GM23338 (cell line): Measurements from ENCODE around the gene ERP27. TPM values are rescaled to one million over a fixed set of nuclear protein-coding genes. Genes with fewer than 3 reads are reported as not detected.

Experiments used
- ATAC-seq: fragments of 200-7000 bp; cut with Tn5 transposase; 3 replicates; pipeline ENCODE4 v1.9.1; 2020
- DNase-seq: peaks from one replicate; pipeline ENCODE4 v3.0.0-alpha.2; 2015; ENCODE audit warnings: low spot score
- H2AFZ ChIP-seq: fragments of 200-600 bp; sonication (generic); 2 replicates; pipeline ENCODE4 v1.8.0; 2016; ENCODE audit warnings: antibody characterized with exemption, mild to moderate bottlenecking, moderate library complexity
- H3F3A ChIP-seq: fragments of 200-600 bp; sonication (generic); replicated peaks from 2 replicates; pipeline ENCODE4 v1.8.0; 2017; ENCODE audit warnings: antibody characterized with exemption, mixed run types, low read depth
- H3K27ac ChIP-seq: fragments of 200-600 bp; sonication (generic); 2 replicates; pipeline ENCODE4 v1.6.1; 2016; ENCODE audit warnings: low read depth
- H3K27me3 ChIP-seq: fragments of 200-600 bp; sonication (generic); 2 replicates; pipeline ENCODE4 v1.8.0; 2016; ENCODE audit warnings: mild to moderate bottlenecking, mixed run types, moderate library complexity; ENCODE audit not compliant: insufficient read depth
- H3K36me3 ChIP-seq: fragments of 200-600 bp; sonication (generic); 2 replicates; pipeline ENCODE4 v1.8.0; 2016; ENCODE audit warnings: mild to moderate bottlenecking; ENCODE audit not compliant: insufficient read depth
- H3K4me1 ChIP-seq: fragments of 200-600 bp; sonication (generic); 2 replicates; pipeline ENCODE4 v1.8.0; 2016; ENCODE audit warnings: mild to moderate bottlenecking, moderate library complexity; ENCODE audit not compliant: insufficient read depth
- H3K4me2 ChIP-seq: fragments of 200-600 bp; sonication (generic); 2 replicates; pipeline ENCODE4 v1.7.1; 2017; ENCODE audit warnings: mixed run types
- H3K4me3 ChIP-seq: fragments of 200-600 bp; sonication (generic); 2 replicates; pipeline ENCODE4 v1.6.1; 2016; ENCODE audit warnings: mixed run types
- H3K79me2 ChIP-seq: fragments of 200-600 bp; sonication (generic); replicated peaks from 2 replicates; pipeline ENCODE4 v1.8.0; 2017; ENCODE audit warnings: mild to moderate bottlenecking; ENCODE audit not compliant: insufficient read depth
- H3K9me2 ChIP-seq: fragments of 200-600 bp; sonication (generic); 2 replicates; pipeline ENCODE4 v1.8.0; 2017; ENCODE audit not compliant: insufficient read depth
- H4K20me1 ChIP-seq: fragments of 200-600 bp; sonication (generic); replicated peaks from 2 replicates; pipeline ENCODE4 v1.8.0; 2017; ENCODE audit warnings: mild to moderate bottlenecking; ENCODE audit not compliant: insufficient read depth
- H3K27ac Mint-ChIP-seq: 2 replicates; pipeline ENCODE4 v1.8.0; 2020; ENCODE audit warnings: inconsistent platforms, mild to moderate bottlenecking, moderate library complexity, mixed read lengths
- H3K27me3 Mint-ChIP-seq: 3 replicates; pipeline ENCODE4 v1.8.0; 2022; ENCODE audit warnings: low read depth, mild to moderate bottlenecking, moderate library complexity, mixed read lengths, inconsistent platforms; ENCODE audit not compliant: insufficient read depth, poor library complexity
- H3K36me3 Mint-ChIP-seq: 3 replicates; pipeline ENCODE4 v1.8.0; 2021; ENCODE audit warnings: low read depth, mild to moderate bottlenecking, inconsistent platforms, moderate library complexity, mixed read lengths
- H3K4me1 Mint-ChIP-seq: 3 replicates; pipeline ENCODE4 v1.8.0; 2020; ENCODE audit warnings: mild to moderate bottlenecking, inconsistent platforms, mixed read lengths
- H3K4me3 Mint-ChIP-seq: 3 replicates; pipeline ENCODE4 v1.8.0; 2021; ENCODE audit warnings: moderate library complexity, mild to moderate bottlenecking, inconsistent platforms, mixed read lengths
- H3K9me3 Mint-ChIP-seq: 3 replicates; pipeline ENCODE4 v1.8.0; 2020; ENCODE audit warnings: moderate library complexity, mild to moderate bottlenecking, inconsistent platforms, mixed read lengths
- CREB1 ChIP-seq: fragments of 250-450 bp; sonication (Bioruptor Pico); IDR thresholded peaks from 2 replicates; pipeline ENCODE4 v1.5.0; 2020; ENCODE audit warnings: low read depth, mild to moderate bottlenecking, moderate library complexity
- EZH2 ChIP-seq: fragments of 200-600 bp; sonication (generic); IDR thresholded peaks from one replicate; pipeline ENCODE4 v1.8.0; 2017; ENCODE audit warnings: antibody characterized with exemption, mild to moderate bottlenecking, low read depth; ENCODE audit not compliant: unreplicated experiment
- EZH2phosphoT487 ChIP-seq: fragments of 200-600 bp; sonication (generic); IDR thresholded peaks from one replicate; pipeline ENCODE4 v1.8.1; 2018; ENCODE audit warnings: antibody characterized with exemption; ENCODE audit not compliant: unreplicated experiment
- JUNB ChIP-seq: IDR thresholded peaks from one replicate; pipeline ENCODE4 v1.6.1; 2016; ENCODE audit warnings: antibody characterized with exemption; ENCODE audit not compliant: unreplicated experiment
- NANOG ChIP-seq: IDR thresholded peaks from 2 replicates; pipeline ENCODE4 v1.6.1; 2016; ENCODE audit warnings: antibody characterized with exemption, borderline replicate concordance
- POLR2AphosphoS5 ChIP-seq: IDR thresholded peaks from 2 replicates; pipeline ENCODE4 v1.6.1; 2016; ENCODE audit warnings: antibody characterized with exemption, low read depth
- STAT1 ChIP-seq: IDR thresholded peaks from one replicate; pipeline ENCODE4 v1.6.1; 2016; ENCODE audit warnings: antibody characterized with exemption; ENCODE audit not compliant: unreplicated experiment
- ZNF114 ChIP-seq: fragments of 250-450 bp; sonication (Bioruptor Pico); IDR thresholded peaks from 2 replicates; pipeline ENCODE4 v1.5.0; 2020; ENCODE audit warnings: mild to moderate bottlenecking, moderate library complexity
- ZNF331 ChIP-seq: fragments of 250-450 bp; sonication (Bioruptor Pico); IDR thresholded peaks from 2 replicates; pipeline ENCODE4 v1.5.0; 2020; ENCODE audit warnings: low read depth, mild to moderate bottlenecking, moderate library complexity
- polyA plus RNA-seq: library from polyadenylated mRNA; unstranded; fragments of >200 nt; fragmentation: Nextera tagmentation; extraction: Ambion mirVana; gene quantifications from 2 replicates; pipeline ENCODE4 v1.2.1, GENCODE V29; 2016
- total RNA-seq: library from RNA; depleted of rRNA; stranded (reverse); fragments of >200 nt; shearing (Covaris generic); gene quantifications from 2 replicates; pipeline ENCODE4 v1.2.3, GENCODE V29; 2014
- TF ChIP-seq, protein P1 (sequence below): IDR thresholded peaks from 2 replicates; pipeline ENCODE4 v1.6.1; 2016; ENCODE audit warnings: antibody characterized with exemption
- TF ChIP-seq, protein P2 (sequence below), 2 experiments: fragments of 200-600 bp in 1 of 2; sonication (generic) in 1 of 2; conservative IDR thresholded peaks; 2 replicates each; pipeline versions ENCODE4 v1.5.1 to v1.6.1; 2016 to 2017; ENCODE audit warnings: antibody characterized with exemption in 2 of 2, low read depth in 2 of 2, mild to moderate bottlenecking in 2 of 2, moderate library complexity in 1 of 2
- TF ChIP-seq, protein P3 (sequence below): fragments of 250-450 bp; sonication (Bioruptor Pico); IDR thresholded peaks from 2 replicates; pipeline ENCODE4 v1.5.0; 2020; ENCODE audit warnings: mild to moderate bottlenecking, moderate library complexity
- TF ChIP-seq, protein P4 (sequence below): IDR thresholded peaks from one replicate; pipeline ENCODE4 v1.6.1; 2018; ENCODE audit warnings: antibody characterized with exemption; ENCODE audit not compliant: unreplicated experiment

The ERP27 gene
- total and polyA plus RNA-seq, 2 experiments from 2014 or later, result not detected

DNA sequence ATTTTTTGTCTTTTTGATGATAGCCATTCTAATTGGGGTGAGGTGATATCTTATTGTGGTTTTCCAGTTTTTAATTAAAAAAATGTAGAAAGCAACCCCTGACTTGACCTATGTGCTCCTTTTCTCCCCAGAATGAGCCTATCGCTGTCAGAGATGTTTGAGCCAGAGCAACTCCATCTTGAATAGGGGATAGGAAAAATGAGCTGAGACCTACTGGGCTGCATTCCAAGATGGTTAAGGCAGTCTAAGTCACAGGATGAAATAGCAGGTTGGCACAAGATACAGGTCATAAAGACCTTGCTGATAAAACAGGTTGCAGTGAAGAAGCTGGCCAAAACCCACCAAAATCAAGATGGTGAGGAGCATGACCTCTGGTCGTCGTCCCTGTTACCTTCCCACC, 13.8 kb downstream of the ERP27 start:
- Histone ChIP-seq H3K79me2 (no peaks in the 10 kb centered on the region), H2AFZ (no peak overlapping the region), H3K27me3 (no peaks in the 10 kb centered on the region), H4K20me1 (no peaks in the 10 kb centered on the region), H3K4me1 (peaks cover 9% of the 10 kb centered on the region; the same call in 1 of the 2 replicates), H3K27ac (no peak overlapping the region), H3K4me3 (no peak overlapping the region), H3F3A (no peaks in the 10 kb centered on the region), H3K36me3 (no peaks in the 10 kb centered on the region), H3K4me2 (no peak overlapping the region), H3K9me2 (no peaks in the 10 kb centered on the region)
- TF ChIP-seq, protein P1, sequence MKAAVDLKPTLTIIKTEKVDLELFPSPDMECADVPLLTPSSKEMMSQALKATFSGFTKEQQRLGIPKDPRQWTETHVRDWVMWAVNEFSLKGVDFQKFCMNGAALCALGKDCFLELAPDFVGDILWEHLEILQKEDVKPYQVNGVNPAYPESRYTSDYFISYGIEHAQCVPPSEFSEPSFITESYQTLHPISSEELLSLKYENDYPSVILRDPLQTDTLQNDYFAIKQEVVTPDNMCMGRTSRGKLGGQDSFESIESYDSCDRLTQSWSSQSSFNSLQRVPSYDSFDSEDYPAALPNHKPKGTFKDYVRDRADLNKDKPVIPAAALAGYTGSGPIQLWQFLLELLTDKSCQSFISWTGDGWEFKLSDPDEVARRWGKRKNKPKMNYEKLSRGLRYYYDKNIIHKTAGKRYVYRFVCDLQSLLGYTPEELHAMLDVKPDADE, result no peak
- TF ChIP-seq NANOG (no peak), POLR2AphosphoS5 (no peak), EZH2phosphoT487 (no peak), ZNF114 (CRISPR knock-in tag) (no peak), CREB1 (CRISPR knock-in tag) (no peak), ZNF331 (no peak), STAT1 (no peak), EZH2 (no peak), JUNB (no peak)
- TF ChIP-seq, protein P2, sequence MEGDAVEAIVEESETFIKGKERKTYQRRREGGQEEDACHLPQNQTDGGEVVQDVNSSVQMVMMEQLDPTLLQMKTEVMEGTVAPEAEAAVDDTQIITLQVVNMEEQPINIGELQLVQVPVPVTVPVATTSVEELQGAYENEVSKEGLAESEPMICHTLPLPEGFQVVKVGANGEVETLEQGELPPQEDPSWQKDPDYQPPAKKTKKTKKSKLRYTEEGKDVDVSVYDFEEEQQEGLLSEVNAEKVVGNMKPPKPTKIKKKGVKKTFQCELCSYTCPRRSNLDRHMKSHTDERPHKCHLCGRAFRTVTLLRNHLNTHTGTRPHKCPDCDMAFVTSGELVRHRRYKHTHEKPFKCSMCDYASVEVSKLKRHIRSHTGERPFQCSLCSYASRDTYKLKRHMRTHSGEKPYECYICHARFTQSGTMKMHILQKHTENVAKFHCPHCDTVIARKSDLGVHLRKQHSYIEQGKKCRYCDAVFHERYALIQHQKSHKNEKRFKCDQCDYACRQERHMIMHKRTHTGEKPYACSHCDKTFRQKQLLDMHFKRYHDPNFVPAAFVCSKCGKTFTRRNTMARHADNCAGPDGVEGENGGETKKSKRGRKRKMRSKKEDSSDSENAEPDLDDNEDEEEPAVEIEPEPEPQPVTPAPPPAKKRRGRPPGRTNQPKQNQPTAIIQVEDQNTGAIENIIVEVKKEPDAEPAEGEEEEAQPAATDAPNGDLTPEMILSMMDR (conservative IDR thresholded peaks at IDR 0.05; ENCODE audit: low read depth in 2 of 2), result no peak
- TF ChIP-seq, protein P3, sequence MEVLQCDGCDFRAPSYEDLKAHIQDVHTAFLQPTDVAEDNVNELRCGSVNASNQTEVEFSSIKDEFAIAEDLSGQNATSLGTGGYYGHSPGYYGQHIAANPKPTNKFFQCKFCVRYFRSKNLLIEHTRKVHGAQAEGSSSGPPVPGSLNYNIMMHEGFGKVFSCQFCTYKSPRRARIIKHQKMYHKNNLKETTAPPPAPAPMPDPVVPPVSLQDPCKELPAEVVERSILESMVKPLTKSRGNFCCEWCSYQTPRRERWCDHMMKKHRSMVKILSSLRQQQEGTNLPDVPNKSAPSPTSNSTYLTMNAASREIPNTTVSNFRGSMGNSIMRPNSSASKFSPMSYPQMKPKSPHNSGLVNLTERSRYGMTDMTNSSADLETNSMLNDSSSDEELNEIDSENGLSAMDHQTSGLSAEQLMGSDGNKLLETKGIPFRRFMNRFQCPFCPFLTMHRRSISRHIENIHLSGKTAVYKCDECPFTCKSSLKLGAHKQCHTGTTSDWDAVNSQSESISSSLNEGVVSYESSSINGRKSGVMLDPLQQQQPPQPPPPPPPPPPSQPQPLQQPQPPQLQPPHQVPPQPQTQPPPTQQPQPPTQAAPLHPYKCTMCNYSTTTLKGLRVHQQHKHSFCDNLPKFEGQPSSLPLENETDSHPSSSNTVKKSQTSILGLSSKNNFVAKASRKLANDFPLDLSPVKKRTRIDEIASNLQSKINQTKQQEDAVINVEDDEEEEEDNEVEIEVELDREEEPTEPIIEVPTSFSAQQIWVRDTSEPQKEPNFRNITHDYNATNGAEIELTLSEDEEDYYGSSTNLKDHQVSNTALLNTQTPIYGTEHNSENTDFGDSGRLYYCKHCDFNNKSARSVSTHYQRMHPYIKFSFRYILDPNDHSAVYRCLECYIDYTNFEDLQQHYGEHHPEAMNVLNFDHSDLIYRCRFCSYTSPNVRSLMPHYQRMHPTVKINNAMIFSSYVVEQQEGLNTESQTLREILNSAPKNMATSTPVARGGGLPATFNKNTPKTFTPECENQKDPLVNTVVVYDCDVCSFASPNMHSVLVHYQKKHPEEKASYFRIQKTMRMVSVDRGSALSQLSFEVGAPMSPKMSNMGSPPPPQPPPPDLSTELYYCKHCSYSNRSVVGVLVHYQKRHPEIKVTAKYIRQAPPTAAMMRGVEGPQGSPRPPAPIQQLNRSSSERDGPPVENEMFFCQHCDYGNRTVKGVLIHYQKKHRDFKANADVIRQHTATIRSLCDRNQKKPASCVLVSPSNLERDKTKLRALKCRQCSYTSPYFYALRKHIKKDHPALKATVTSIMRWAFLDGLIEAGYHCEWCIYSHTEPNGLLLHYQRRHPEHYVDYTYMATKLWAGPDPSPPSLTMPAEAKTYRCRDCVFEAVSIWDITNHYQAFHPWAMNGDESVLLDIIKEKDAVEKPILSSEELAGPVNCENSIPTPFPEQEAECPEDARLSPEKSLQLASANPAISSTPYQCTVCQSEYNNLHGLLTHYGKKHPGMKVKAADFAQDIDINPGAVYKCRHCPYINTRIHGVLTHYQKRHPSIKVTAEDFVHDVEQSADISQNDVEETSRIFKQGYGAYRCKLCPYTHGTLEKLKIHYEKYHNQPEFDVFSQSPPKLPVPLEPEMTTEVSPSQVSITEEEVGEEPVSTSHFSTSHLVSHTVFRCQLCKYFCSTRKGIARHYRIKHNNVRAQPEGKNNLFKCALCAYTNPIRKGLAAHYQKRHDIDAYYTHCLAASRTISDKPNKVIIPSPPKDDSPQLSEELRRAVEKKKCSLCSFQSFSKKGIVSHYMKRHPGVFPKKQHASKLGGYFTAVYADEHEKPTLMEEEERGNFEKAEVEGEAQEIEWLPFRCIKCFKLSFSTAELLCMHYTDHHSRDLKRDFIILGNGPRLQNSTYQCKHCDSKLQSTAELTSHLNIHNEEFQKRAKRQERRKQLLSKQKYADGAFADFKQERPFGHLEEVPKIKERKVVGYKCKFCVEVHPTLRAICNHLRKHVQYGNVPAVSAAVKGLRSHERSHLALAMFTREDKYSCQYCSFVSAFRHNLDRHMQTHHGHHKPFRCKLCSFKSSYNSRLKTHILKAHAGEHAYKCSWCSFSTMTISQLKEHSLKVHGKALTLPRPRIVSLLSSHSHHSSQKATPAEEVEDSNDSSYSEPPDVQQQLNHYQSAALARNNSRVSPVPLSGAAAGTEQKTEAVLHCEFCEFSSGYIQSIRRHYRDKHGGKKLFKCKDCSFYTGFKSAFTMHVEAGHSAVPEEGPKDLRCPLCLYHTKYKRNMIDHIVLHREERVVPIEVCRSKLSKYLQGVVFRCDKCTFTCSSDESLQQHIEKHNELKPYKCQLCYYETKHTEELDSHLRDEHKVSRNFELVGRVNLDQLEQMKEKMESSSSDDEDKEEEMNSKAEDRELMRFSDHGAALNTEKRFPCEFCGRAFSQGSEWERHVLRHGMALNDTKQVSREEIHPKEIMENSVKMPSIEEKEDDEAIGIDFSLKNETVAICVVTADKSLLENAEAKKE (CRISPR knock-in tag), result no peak
- TF ChIP-seq, protein P4, sequence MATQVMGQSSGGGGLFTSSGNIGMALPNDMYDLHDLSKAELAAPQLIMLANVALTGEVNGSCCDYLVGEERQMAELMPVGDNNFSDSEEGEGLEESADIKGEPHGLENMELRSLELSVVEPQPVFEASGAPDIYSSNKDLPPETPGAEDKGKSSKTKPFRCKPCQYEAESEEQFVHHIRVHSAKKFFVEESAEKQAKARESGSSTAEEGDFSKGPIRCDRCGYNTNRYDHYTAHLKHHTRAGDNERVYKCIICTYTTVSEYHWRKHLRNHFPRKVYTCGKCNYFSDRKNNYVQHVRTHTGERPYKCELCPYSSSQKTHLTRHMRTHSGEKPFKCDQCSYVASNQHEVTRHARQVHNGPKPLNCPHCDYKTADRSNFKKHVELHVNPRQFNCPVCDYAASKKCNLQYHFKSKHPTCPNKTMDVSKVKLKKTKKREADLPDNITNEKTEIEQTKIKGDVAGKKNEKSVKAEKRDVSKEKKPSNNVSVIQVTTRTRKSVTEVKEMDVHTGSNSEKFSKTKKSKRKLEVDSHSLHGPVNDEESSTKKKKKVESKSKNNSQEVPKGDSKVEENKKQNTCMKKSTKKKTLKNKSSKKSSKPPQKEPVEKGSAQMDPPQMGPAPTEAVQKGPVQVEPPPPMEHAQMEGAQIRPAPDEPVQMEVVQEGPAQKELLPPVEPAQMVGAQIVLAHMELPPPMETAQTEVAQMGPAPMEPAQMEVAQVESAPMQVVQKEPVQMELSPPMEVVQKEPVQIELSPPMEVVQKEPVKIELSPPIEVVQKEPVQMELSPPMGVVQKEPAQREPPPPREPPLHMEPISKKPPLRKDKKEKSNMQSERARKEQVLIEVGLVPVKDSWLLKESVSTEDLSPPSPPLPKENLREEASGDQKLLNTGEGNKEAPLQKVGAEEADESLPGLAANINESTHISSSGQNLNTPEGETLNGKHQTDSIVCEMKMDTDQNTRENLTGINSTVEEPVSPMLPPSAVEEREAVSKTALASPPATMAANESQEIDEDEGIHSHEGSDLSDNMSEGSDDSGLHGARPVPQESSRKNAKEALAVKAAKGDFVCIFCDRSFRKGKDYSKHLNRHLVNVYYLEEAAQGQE, result no peak
- no peak overlapping the region for H3K4me3 Mint-ChIP-seq
- no peaks in the 10 kb centered on the region for H3K36me3 Mint-ChIP-seq
- H3K27ac Mint-ChIP-seq, result no peak overlapping the region
- peaks cover 6% of the 10 kb centered on the region for H3K27me3 Mint-ChIP-seq
- no peaks in the 10 kb centered on the region for H3K9me3 Mint-ChIP-seq
- peaks cover 15% of the 10 kb centered on the region; the same call in 2 of the 3 replicates for H3K4me1 Mint-ChIP-seq
- no peak for ATAC-seq
- no peak for DNase-seq
